Parathyroid adenoma (tissue), 2 donors: ENCODE results near the gene PCK1.
A peak's percentile ranks its signal among the peaks of the same experiment; 100 is the strongest.

ENCODE experiments used
- H2AFZ ChIP-seq: fragments of 300-600 bp; sonication (generic); one replicate; pipeline ENCODE4 v1.7.0; 2017; ENCODE audit warnings: antibody characterized with exemption, mild to moderate bottlenecking
- H3K27ac ChIP-seq: fragments of 300-600 bp; sonication (generic); one replicate; pipeline ENCODE4 v1.7.0; 2017
- H3K27me3 ChIP-seq: fragments of 300-600 bp; sonication (generic); one replicate; pipeline ENCODE4 v1.7.0; 2017; ENCODE audit warnings: low read length; ENCODE audit not compliant: control insufficient read depth, insufficient read depth
- H3K36me3 ChIP-seq: fragments of 300-600 bp; sonication (generic); one replicate; pipeline ENCODE4 v1.7.0; 2017; ENCODE audit warnings: low read length; ENCODE audit not compliant: control insufficient read depth, insufficient read depth
- H3K4me1 ChIP-seq: fragments of 300-600 bp; sonication (generic); one replicate; pipeline ENCODE4 v1.7.0; 2017; ENCODE audit warnings: control low read depth
- H3K4me2 ChIP-seq: fragments of 300-600 bp; sonication (generic); one replicate; pipeline ENCODE4 v1.7.0; 2017; ENCODE audit warnings: low read length
- H3K4me3 ChIP-seq: fragments of 300-600 bp; sonication (generic); one replicate; pipeline ENCODE4 v1.7.0; 2017; ENCODE audit warnings: low read depth, low read length
- H3K79me2 ChIP-seq: fragments of 300-600 bp; sonication (generic); one replicate; pipeline ENCODE4 v1.7.0; 2017; ENCODE audit warnings: control low read depth
- H3K9ac ChIP-seq: fragments of 300-600 bp; sonication (generic); one replicate; pipeline ENCODE4 v1.7.0; 2017; ENCODE audit warnings: mild to moderate bottlenecking
- H3K9me3 ChIP-seq: fragments of 300-600 bp; sonication (generic); one replicate; pipeline ENCODE4 v1.7.0; 2017; ENCODE audit warnings: low read length; ENCODE audit not compliant: control insufficient read depth
- CTCF ChIP-seq: fragments of 300-600 bp; sonication (generic); IDR thresholded peaks from one replicate; pipeline ENCODE4 v1.7.0; 2017; ENCODE audit warnings: antibody characterized with exemption, mild to moderate bottlenecking
- donor health status: primary hyperparathyroidism.

PCK1 gene

GRCh38 chr20:57593134-57593886 lies 32.4 kb downstream of the PCK1 start:
- Histone ChIP-seq H3K9ac (no peak overlapping the region), H3K27ac (no peak overlapping the region)

GRCh38 chr20:57594092-57594951 lies 33.4 kb downstream of the PCK1 start:
- Histone ChIP-seq H2AFZ (no peak overlapping the region), H3K4me1 (no peaks in the 10 kb centered on the region), H3K9me3 (no peaks in the 10 kb centered on the region), H3K36me3 (no peaks in the 10 kb centered on the region), H3K4me2 (no peak overlapping the region), H3K9ac (no peak overlapping the region), H3K4me3 (no peak overlapping the region), H3K79me2 (no peaks in the 10 kb centered on the region), H3K27ac (no peak overlapping the region), H3K27me3 (no peaks in the 10 kb centered on the region)
- TF ChIP-seq CTCF, result peak; percentile 84

More at GRCh38 chr20:57593134-57593886, 32.4 kb downstream of the PCK1 start:
- Histone ChIP-seq H3K36me3 (no peaks in the 10 kb centered on the region), H3K27me3 (no peaks in the 10 kb centered on the region), H3K4me3 (no peak overlapping the region), H3K79me2 (no peaks in the 10 kb centered on the region), H2AFZ (no peak overlapping the region), H3K4me2 (no peak overlapping the region), H3K9me3 (no peaks in the 10 kb centered on the region), H3K4me1 (no peaks in the 10 kb centered on the region)
- TF ChIP-seq CTCF, result no peak

DNA sequence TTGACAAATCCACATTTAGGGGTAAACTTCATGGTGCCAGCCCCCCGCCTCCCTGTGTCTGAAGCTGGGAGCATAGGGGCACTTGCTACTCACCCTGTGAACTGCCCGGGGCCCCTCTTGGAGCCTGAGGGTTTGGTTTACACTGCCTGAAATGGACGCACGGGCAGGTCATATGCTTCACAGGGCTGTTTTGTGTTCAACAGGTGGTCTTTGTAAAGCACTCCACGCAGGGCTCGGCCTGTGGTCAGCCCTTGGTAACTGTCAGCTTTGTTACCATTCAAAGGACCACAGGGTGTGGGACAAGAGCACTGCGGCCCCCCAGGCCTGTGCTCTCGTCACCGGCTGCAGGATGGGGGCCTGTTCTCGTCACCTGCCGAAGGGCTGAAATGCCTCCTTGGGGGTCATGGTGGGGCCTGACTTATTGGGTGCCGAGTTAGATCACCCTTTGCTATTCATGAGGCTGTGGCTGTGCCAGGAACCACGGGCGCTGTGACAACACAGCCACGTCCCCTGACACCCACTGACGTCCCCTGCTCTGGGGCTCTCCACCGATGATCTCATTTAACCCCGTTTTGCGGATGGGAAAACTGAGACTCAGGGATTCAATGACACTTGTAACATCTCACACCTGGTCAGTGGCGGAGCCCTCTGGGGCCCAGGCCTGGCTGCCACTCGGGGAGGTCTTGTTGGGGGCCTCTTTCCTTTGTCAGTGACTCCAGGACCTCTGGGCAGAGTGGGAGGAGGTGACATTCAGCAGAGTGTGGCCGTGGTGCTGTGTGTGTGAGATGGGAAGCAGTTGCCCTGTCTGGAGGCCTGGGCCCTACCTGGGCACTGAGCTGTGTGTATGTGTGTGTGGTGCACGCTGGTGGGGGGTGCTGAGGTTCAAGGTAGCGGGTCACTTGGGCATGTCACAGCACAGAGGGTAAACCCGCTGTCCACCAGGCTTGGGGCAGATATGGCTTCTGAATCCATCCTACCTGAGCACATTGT lies 34.4 kb downstream of the PCK1 start:
- Histone ChIP-seq H3K9ac (no peak overlapping the region), H2AFZ (no peak overlapping the region), H3K36me3 (no peaks in the 10 kb centered on the region), H3K4me3 (no peak overlapping the region), H3K27me3 (no peaks in the 10 kb centered on the region), H3K4me2 (no peak overlapping the region), H3K4me1 (no peaks in the 10 kb centered on the region), H3K9me3 (no peaks in the 10 kb centered on the region), H3K79me2 (no peaks in the 10 kb centered on the region), H3K27ac (no peak overlapping the region)
- no peak for TF ChIP-seq CTCF

DNA sequence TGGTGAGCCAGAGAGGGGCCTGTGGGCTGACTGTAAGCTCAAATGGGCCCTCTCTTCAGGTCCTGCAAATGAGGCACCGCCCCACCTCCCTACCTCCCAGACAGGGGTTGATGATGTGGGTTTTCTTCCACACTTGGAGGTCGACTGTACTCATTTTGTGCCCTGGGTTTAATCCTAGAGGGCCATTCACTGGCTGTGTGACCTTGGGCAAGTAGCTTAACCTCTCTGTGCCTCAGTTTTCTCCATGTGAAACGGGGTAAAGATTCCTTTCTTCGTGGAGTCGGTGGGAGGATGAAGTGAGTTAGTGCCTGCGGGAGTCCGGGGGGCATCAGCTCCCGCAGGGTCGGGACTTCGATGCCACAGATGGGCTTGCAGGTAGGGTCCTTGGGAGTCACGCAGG lies 35.4 kb downstream of the PCK1 start:
- Histone ChIP-seq H3K9ac (no peak overlapping the region), H3K4me1 (no peaks in the 10 kb centered on the region), H3K79me2 (no peaks in the 10 kb centered on the region), H3K27ac (no peak overlapping the region), H3K27me3 (no peaks in the 10 kb centered on the region), H3K4me3 (no peak overlapping the region), H3K9me3 (no peaks in the 10 kb centered on the region), H3K4me2 (no peak overlapping the region), H2AFZ (no peak overlapping the region), H3K36me3 (no peaks in the 10 kb centered on the region)
- no peak for TF ChIP-seq CTCF
